Upper lobe of right lung (tissue), 1 donor: ENCODE measurements around the gene RASSF5. TPM values are rescaled to one million over a fixed set of nuclear protein-coding genes. Genes with fewer than 3 reads are reported as not detected.

Experiments used
- ATAC-seq: fragments of 200-7000 bp; cut with Tn5 transposase; one replicate; pipeline ENCODE4 v1.9.1; 2020; ENCODE audit warnings: mild to moderate bottlenecking, moderate library complexity
- DNase-seq: peaks from one replicate; pipeline ENCODE4 v3.0.0-alpha.2; 2020
- H3K27ac ChIP-seq: fragments of 200-600 bp; one replicate; pipeline ENCODE4 v1.8.0; 2022
- H3K27me3 ChIP-seq: fragments of 200-600 bp; one replicate; pipeline ENCODE4 v1.8.0; 2022; ENCODE audit warnings: mild to moderate bottlenecking
- H3K36me3 ChIP-seq: fragments of 200-600 bp; one replicate; pipeline ENCODE4 v1.8.0; 2022
- H3K4me1 ChIP-seq: fragments of 200-600 bp; one replicate; pipeline ENCODE4 v1.8.0; 2022
- H3K4me3 ChIP-seq: fragments of 200-600 bp; one replicate; pipeline ENCODE4 v1.8.0; 2022; ENCODE audit warnings: mild to moderate bottlenecking
- H3K9me3 ChIP-seq: fragments of 200-600 bp; one replicate; pipeline ENCODE4 v1.8.0; 2022
- intact Hi-C: fragments of 100-400 bp; cut with DNase I; formaldehyde crosslinking; loops from one replicate; pipeline ENCODE4 v1.11.0; 2022
- total RNA-seq: library from RNA; stranded (reverse); fragmentation: NEBNext Ultra II Directional; extraction: Animal tissue kit (Norgen Biotek cat#: 25700); gene quantifications from one replicate; pipeline ENCODE4 v1.2.1, GENCODE V29; 2021
- TF ChIP-seq, protein P1 (sequence below): fragments of 200-600 bp; IDR thresholded peaks from one replicate; pipeline ENCODE4 v1.8.0; 2022; ENCODE audit warnings: antibody characterized with exemption
- donor health status: DM: no; HTN: yes; CAD: no; lungs with severe emphysema.

RASSF5 gene
- total RNA-seq, 1 donor from 2014 or later: 37.6 TPM

- intact Hi-C loops: no loop called here
- H3K9me3 ChIP-seq: no peaks in the 10 kb centered on the region
- peak; percentile 47 for DNase-seq
- ATAC-seq: no peak
- H3K27me3 ChIP-seq: no peaks in the 10 kb centered on the region
- TF ChIP-seq, protein P1, sequence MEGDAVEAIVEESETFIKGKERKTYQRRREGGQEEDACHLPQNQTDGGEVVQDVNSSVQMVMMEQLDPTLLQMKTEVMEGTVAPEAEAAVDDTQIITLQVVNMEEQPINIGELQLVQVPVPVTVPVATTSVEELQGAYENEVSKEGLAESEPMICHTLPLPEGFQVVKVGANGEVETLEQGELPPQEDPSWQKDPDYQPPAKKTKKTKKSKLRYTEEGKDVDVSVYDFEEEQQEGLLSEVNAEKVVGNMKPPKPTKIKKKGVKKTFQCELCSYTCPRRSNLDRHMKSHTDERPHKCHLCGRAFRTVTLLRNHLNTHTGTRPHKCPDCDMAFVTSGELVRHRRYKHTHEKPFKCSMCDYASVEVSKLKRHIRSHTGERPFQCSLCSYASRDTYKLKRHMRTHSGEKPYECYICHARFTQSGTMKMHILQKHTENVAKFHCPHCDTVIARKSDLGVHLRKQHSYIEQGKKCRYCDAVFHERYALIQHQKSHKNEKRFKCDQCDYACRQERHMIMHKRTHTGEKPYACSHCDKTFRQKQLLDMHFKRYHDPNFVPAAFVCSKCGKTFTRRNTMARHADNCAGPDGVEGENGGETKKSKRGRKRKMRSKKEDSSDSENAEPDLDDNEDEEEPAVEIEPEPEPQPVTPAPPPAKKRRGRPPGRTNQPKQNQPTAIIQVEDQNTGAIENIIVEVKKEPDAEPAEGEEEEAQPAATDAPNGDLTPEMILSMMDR: no peak
- no peak overlapping the region for H3K27ac ChIP-seq
- H3K4me1 ChIP-seq: no peaks in the 10 kb centered on the region
- H3K36me3 ChIP-seq: no peaks in the 10 kb centered on the region
- H3K4me3 ChIP-seq: no peak overlapping the region
Observed at GRCh38 chr1:206524739-206525364, 17.5 kb downstream of the RASSF5 start.

DNA sequence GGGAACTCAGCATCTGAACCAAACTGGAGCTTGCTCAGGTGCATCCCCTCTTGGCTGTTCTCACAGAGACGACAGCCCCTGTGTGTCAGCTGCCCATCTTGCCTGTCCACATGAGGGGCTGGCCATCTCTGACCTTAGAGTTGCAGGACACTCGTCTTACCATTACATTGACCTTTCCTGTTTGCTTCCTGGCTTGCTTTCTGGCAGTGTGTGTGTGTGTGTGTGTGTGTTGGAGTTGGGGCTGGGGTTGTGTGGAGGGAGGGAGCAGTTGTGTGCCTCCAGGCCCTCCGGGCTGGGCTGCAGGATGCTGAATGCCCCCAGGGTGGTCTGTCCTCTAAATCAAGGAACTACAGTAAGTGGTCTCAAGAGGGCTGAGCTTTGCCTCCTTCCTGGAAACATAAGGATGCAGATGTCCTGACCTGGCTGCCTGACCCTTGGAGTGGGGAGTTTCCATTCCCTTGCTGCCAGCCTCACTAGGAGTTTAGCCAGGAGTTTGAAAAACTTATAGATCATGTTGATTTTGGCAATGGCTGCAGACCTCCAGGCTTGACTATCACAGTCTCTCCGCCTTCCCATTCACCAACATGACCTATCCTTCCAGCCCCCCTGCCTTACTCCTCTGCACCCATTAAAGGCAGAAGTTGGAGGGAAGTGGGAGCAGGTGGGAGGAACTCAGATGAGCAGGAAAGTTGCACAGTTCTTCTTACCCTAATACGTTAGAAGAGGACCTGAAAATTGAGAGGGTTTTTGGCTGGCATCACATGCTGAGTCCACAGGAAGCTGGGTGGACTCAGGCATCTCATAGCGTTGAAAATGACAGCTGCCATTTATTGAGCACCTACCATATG is 19.0 kb downstream of the RASSF5 start:
- DNase-seq (peak; percentile 53), ATAC-seq (peak; percentile 19)
- Histone ChIP-seq H3K4me1 (no peaks in the 10 kb centered on the region), H3K36me3 (no peaks in the 10 kb centered on the region), H3K27ac (no peak overlapping the region), H3K27me3 (no peaks in the 10 kb centered on the region), H3K4me3 (no peak overlapping the region), H3K9me3 (no peaks in the 10 kb centered on the region)
- TF ChIP-seq, protein P1: no peak
- intact Hi-C loops: no loop called here

GRCh38 chr1:206529425-206529824 is 22.1 kb downstream of the RASSF5 start:
- H3K4me3 ChIP-seq: no peak overlapping the region
- no peak for DNase-seq
- no peaks in the 10 kb centered on the region for H3K4me1 ChIP-seq

GRCh38 chr1:206532368-206532767 is 25.0 kb downstream of the RASSF5 start:
- DNase-seq (no peak), ATAC-seq (no peak)
- TF ChIP-seq, protein P1: no peak
- Histone ChIP-seq H3K36me3 (no peaks in the 10 kb centered on the region), H3K4me1 (no peaks in the 10 kb centered on the region), H3K27ac (no peak overlapping the region), H3K27me3 (no peaks in the 10 kb centered on the region), H3K9me3 (no peaks in the 10 kb centered on the region), H3K4me3 (no peak overlapping the region)
- intact Hi-C loops: no loop called here

More at GRCh38 chr1:206529425-206529824, 22.1 kb downstream of the RASSF5 start:
- Histone ChIP-seq H3K9me3 (no peaks in the 10 kb centered on the region), H3K27me3 (no peaks in the 10 kb centered on the region), H3K36me3 (no peaks in the 10 kb centered on the region), H3K27ac (no peak overlapping the region)
- TF ChIP-seq, protein P1: no peak
- ATAC-seq: no peak
- intact Hi-C loops: no loop called here

DNA sequence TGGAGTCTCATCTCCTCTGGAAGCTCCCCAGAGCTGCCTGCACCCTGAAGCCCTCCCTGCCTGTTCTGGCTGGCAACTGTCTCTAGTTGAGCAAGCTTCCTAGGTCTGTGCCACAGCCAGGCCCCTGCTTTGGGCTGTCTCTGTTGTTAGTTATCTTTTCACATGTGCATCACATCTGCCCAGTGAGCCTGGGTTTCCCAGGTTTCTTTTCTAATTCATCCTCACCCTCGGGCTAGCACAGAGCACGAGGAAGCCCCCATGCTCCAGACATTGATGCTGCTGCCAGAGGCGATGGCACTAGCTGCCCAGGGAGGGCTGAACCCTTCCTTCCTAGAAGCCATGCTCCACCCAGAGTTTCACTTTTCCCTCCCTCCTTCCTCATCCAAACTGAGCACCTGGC is 27.2 kb downstream of the RASSF5 start:
- H3K27ac ChIP-seq: no peak overlapping the region
- H3K9me3 ChIP-seq: no peaks in the 10 kb centered on the region
- intact Hi-C loops: no loop called here
- no peaks in the 10 kb centered on the region for H3K36me3 ChIP-seq
- ATAC-seq (no peak), DNase-seq (no peak)
- peaks cover 7% of the 10 kb centered on the region for H3K4me1 ChIP-seq
- TF ChIP-seq, protein P1: no peak
- no peaks in the 10 kb centered on the region for H3K27me3 ChIP-seq
- H3K4me3 ChIP-seq: no peak overlapping the region
